ENCODE results near the gene ALK.

- no peak for TF ChIP-seq POLR2A (IDR thresholded peaks at IDR 0.05; ENCODE audit: low read depth)
- no peak for TF ChIP-seq EP300 (IDR thresholded peaks at IDR 0.05)
- no peak for TF ChIP-seq CTCF (IDR thresholded peaks at IDR 0.05)
- no peak for TF ChIP-seq POLR2AphosphoS5 (IDR thresholded peaks at IDR 0.05)
Measured at GRCh38 chr2:29187926-29188325, 733.5 kb downstream of the ALK start.

Data from esophagus muscularis mucosa (tissue), 4 donors.